Prostate gland (tissue), 2 donors: ENCODE measurements around the gene MPZL1.

Experiments
- POLR2A ChIP-seq: fragments of 450-650 bp; IDR thresholded peaks from one replicate; pipeline ENCODE4 v1.6.1; 2016; ENCODE audit warnings: antibody characterized with exemption, mild to moderate bottlenecking
- POLR2AphosphoS5 ChIP-seq: sonication (generic); formaldehyde crosslinking; IDR thresholded peaks from one replicate; pipeline ENCODE4 v1.6.1; 2017; ENCODE audit warnings: antibody characterized with exemption
- TF ChIP-seq, protein P1 (sequence below), 4 experiments: fragments of 200-600 bp in 2 of 4; fragments of 450-650 bp in 2 of 4; sonication (generic) in 2 of 4; IDR thresholded peaks; 1 replicate in 3 of 4; 2 replicates in 1 of 4; pipeline ENCODE4 v1.5.1; 2016 to 2019; ENCODE audit warnings: antibody characterized with exemption in 4 of 4, mild to moderate bottlenecking in 2 of 4, moderate library complexity in 2 of 4

- TF ChIP-seq, protein P1, sequence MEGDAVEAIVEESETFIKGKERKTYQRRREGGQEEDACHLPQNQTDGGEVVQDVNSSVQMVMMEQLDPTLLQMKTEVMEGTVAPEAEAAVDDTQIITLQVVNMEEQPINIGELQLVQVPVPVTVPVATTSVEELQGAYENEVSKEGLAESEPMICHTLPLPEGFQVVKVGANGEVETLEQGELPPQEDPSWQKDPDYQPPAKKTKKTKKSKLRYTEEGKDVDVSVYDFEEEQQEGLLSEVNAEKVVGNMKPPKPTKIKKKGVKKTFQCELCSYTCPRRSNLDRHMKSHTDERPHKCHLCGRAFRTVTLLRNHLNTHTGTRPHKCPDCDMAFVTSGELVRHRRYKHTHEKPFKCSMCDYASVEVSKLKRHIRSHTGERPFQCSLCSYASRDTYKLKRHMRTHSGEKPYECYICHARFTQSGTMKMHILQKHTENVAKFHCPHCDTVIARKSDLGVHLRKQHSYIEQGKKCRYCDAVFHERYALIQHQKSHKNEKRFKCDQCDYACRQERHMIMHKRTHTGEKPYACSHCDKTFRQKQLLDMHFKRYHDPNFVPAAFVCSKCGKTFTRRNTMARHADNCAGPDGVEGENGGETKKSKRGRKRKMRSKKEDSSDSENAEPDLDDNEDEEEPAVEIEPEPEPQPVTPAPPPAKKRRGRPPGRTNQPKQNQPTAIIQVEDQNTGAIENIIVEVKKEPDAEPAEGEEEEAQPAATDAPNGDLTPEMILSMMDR (IDR thresholded peaks at IDR 0.05), result no peak
- no peak for TF ChIP-seq POLR2A
- no peak for TF ChIP-seq POLR2AphosphoS5
Measured at GRCh38 chr1:167681451-167682098, 40.2 kb upstream of the MPZL1 start.
